Sigmoid colon (tissue), 7 donors: Measurements from ENCODE around the gene TBC1D26. TPM values are rescaled to one million over a fixed set of nuclear protein-coding genes. Genes with fewer than 3 reads are reported as not detected.
"Not testable (repeated sequence)": the region's sequence is repeated elsewhere in the genome, so short reads cannot be mapped to it uniquely, and the experiment has no call there.

ENCODE experiments used
- DNase-seq: peaks from one replicate; pipeline ENCODE4 v3.0.0-alpha.2; 2019
- H3K27ac ChIP-seq, 4 donors: fragments of 200-600 bp; sonication (generic); one replicate each; pipeline ENCODE4 v1.5.1; 2016 to 2019; ENCODE audit warnings: mild to moderate bottlenecking in 1 of 4
- H3K27me3 ChIP-seq, 3 donors: fragments of 200-600 bp; sonication (generic); one replicate each; pipeline ENCODE4 v1.5.1; 2019; ENCODE audit warnings: mild to moderate bottlenecking in 1 of 3
- H3K36me3 ChIP-seq, 4 donors: fragments of 200-600 bp; sonication (generic); one replicate each; pipeline ENCODE4 v1.5.1; 2016 to 2019
- H3K4me1 ChIP-seq, 4 donors: fragments of 200-600 bp; sonication (generic); one replicate each; pipeline ENCODE4 v1.5.1; 2017 to 2019
- H3K4me3 ChIP-seq, 4 donors: fragments of 200-600 bp; sonication (generic); one replicate each; pipeline ENCODE4 v1.5.1; 2017 to 2019; ENCODE audit warnings: mild to moderate bottlenecking in 2 of 4, moderate library complexity in 1 of 4
- H3K9me3 ChIP-seq, 4 donors: fragments of 200-600 bp in 3 of 4; sonication (generic) in 3 of 4; one replicate each; pipeline versions ENCODE4 v1.5.1 to v1.6.1; 2013 to 2019
- CTCF ChIP-seq, 4 experiments: fragments of 450-650 bp in 3 of 4; fragments of 200-600 bp in 1 of 4; IDR thresholded peaks; one replicate each; pipeline ENCODE4 v1.5.1; 2016 to 2019; ENCODE audit warnings: antibody characterized with exemption in 4 of 4, mild to moderate bottlenecking in 3 of 4, moderate library complexity in 2 of 4
- EP300 ChIP-seq, 4 donors: sonication (generic); formaldehyde crosslinking; IDR thresholded peaks; one replicate each; pipeline ENCODE4 v1.6.1; 2017; ENCODE audit warnings: antibody characterized with exemption in 4 of 4
- POLR2A ChIP-seq, 2 donors: fragments of 450-650 bp; IDR thresholded peaks; one replicate each; pipeline ENCODE4 v1.6.1; 2016; ENCODE audit warnings: antibody characterized with exemption in 2 of 2, mild to moderate bottlenecking in 2 of 2, moderate library complexity in 2 of 2
- POLR2AphosphoS5 ChIP-seq, 4 donors: sonication (generic); formaldehyde crosslinking; IDR thresholded peaks; one replicate each; pipeline ENCODE4 v1.6.1; 2017; ENCODE audit warnings: antibody characterized with exemption in 4 of 4
- WGBS, 2 donors: extraction: QIAGEN DNeasy Blood & Tissue Kit; methylation state at CpG; one replicate each; pipeline ENCODE4 v1.1.7; 2013; 5-methylcytosine and 5-hydroxymethylcytosine counted together
- intact Hi-C: fragments of 100-400 bp; cut with DNase I; formaldehyde crosslinking; loops from one replicate; pipeline ENCODE4 v1.15.1; 2023
- polyA plus RNA-seq, 3 donors: library from polyadenylated mRNA; stranded (reverse); fragments of 200-250 nt; gene quantifications; one replicate each; pipeline ENCODE4 v1.2.3, GENCODE V29; 2013
- small RNA-seq, 3 donors: library from RNA; depleted of rRNA; stranded (forward); fragments of <200 nt; gene quantifications; one replicate each; pipeline ENCODE3, GENCODE V24; 2016
- total RNA-seq, 4 donors: library from RNA; depleted of rRNA; stranded (reverse); fragments of >200 nt; gene quantifications; one replicate each; pipeline ENCODE4 v1.1.0, GENCODE V29; 2016
- donor health status: healthy with polysubstance abuse.
- donor health status: Bipolar disorder and iron deficiency.
- donor health status: healthy.

TBC1D26 gene
- total and polyA plus RNA-seq, 7 donors, result 0.10 to 1.1 (median 0.66) TPM; not detected in 4

GRCh38 chr17:15780188-15780587 is 48.1 kb downstream of the TBC1D26 start:
- TF ChIP-seq POLR2A (IDR thresholded peaks at IDR 0.05), result no peak
- TF ChIP-seq CTCF (IDR thresholded peaks at IDR 0.05), result no peak
- no peak for TF ChIP-seq EP300 (IDR thresholded peaks at IDR 0.05)
- TF ChIP-seq POLR2AphosphoS5 (IDR thresholded peaks at IDR 0.05), result no peak
- H3K27ac ChIP-seq, result no peak overlapping the region
- DNase-seq, result no peak
- H3K36me3 ChIP-seq, result no peaks in the 10 kb centered on the region
- no peaks in the 10 kb centered on the region for H3K27me3 ChIP-seq
- peaks cover 0 to 14% (median 12%) of the 10 kb centered on the region in 4 donors for H3K4me1 ChIP-seq
- H3K9me3 ChIP-seq, result no peaks in the 10 kb centered on the region
- intact Hi-C loops, result no loop called here
- H3K4me3 ChIP-seq, result no peak overlapping the region

GRCh38 chr17:15782866-15783265 is 50.8 kb downstream of the TBC1D26 start:
- Histone ChIP-seq H3K27ac (peak overlapping the region; percentile 60 to 80 (median 71)), H3K4me3 (peak overlapping the region; percentile 13 to 49 (median 42)), H3K4me1 (peaks cover 0 to 21% (median 15%) of the 10 kb centered on the region in 4 donors), H3K36me3 (no peaks in the 10 kb centered on the region), H3K9me3 (no peaks in the 10 kb centered on the region), H3K27me3 (no peaks in the 10 kb centered on the region)
- peak; percentile 82 for DNase-seq
- TF ChIP-seq CTCF (IDR thresholded peaks at IDR 0.05) (no peak), POLR2A (IDR thresholded peaks at IDR 0.05) (no peak), POLR2AphosphoS5 (IDR thresholded peaks at IDR 0.05) (peak in 2 of 4 donors; percentile 41 to 55), EP300 (IDR thresholded peaks at IDR 0.05) (no peak)
- intact Hi-C loops, result no loop called here
- 10 to 13% methylated on average over 32 of the region's 32 CpGs for WGBS, 2 donors

- 86 to 87% methylated on average over 2 of the region's 2 CpGs for WGBS, 2 donors
- H3K36me3 ChIP-seq, result no peaks in the 10 kb centered on the region
- no peak overlapping the region for H3K4me3 ChIP-seq
- intact Hi-C loops, result no loop called here
- TF ChIP-seq POLR2AphosphoS5 (IDR thresholded peaks at IDR 0.05) (no peak), POLR2A (IDR thresholded peaks at IDR 0.05) (no peak), EP300 (IDR thresholded peaks at IDR 0.05) (no peak), CTCF (IDR thresholded peaks at IDR 0.05) (no peak)
- no peak for DNase-seq
- H3K4me1 ChIP-seq, result peaks cover 0 to 21% (median 15%) of the 10 kb centered on the region in 4 donors
- no peaks in the 10 kb centered on the region for H3K27me3 ChIP-seq
- H3K9me3 ChIP-seq, result no peaks in the 10 kb centered on the region
- H3K27ac ChIP-seq, result peak overlapping the region; percentile 60 to 80 (median 71)
Measured at GRCh38 chr17:15783461-15783860, 51.4 kb downstream of the TBC1D26 start.

- 76 to 78% methylated on average over 2 of the region's 2 CpGs for WGBS, 2 donors
- H3K4me3 ChIP-seq, H3K27me3 ChIP-seq, H3K9me3 ChIP-seq, intact Hi-C loops, H3K36me3 ChIP-seq: not testable (repeated sequence)
- Histone ChIP-seq H3K27ac (peak overlapping the region in 1 of 4 donors; percentile 27), H3K4me1 (peaks cover 0 to 21% (median 15%) of the 10 kb centered on the region in 4 donors)
- DNase-seq, result peak; percentile 72
Measured at GRCh38 chr17:15784351-15784750, 52.3 kb downstream of the TBC1D26 start.

- H3K27me3 ChIP-seq, intact Hi-C loops, H3K36me3 ChIP-seq, DNase-seq, H3K27ac ChIP-seq, H3K4me3 ChIP-seq, H3K9me3 ChIP-seq: not testable (repeated sequence)
- 94 to 98% methylated on average over 29 of the region's 29 CpGs for WGBS, 2 donors
- H3K4me1 ChIP-seq, result peaks cover 0 to 18% (median 12%) of the 10 kb centered on the region in 4 donors
Measured at GRCh38 chr17:15787363-15788075, 55.4 kb downstream of the TBC1D26 start.

GRCh38 chr17:15788365-15788764 is 56.3 kb downstream of the TBC1D26 start:
- intact Hi-C loops, H3K4me3 ChIP-seq, DNase-seq, H3K27me3 ChIP-seq, H3K36me3 ChIP-seq, H3K9me3 ChIP-seq, H3K27ac ChIP-seq: not testable (repeated sequence)
- H3K4me1 ChIP-seq, result peaks cover 0 to 13% (median 6%) of the 10 kb centered on the region in 4 donors
- WGBS, 2 donors, result no CpG with 5 or more reads among the region's 2 CpGs

Small RNA genes within 50 kb of the gene (small RNA-seq; reads per million reads assigned to genes)
- gene AC015922.1 (0 reads per million in 3 donors), gene RNA5SP436 (0 reads per million in 3 donors)

Other genes starting within 250 kb of the TBC1D26 start
- gene TVP23C, start 168.8 kb upstream of the TBC1D26 start, total RNA-seq, result 10 to 100 TPM in 3 of 4 donors, 1 to 10 TPM in 1; 8.2 to 18.1 (median 13.4) TPM
- 1 to 10 TPM in 2 of 3 donors, not detected in 1; 1.4 to 6.2 TPM for gene TVP23C, start 168.8 kb upstream of the TBC1D26 start, polyA plus RNA-seq
- gene FBXW10B, start 112.6 kb upstream of the TBC1D26 start, total RNA-seq, result under 1 TPM in 1 of 4 donors, not detected in 3; 0.55 TPM
- gene FBXW10B, start 112.6 kb upstream of the TBC1D26 start, polyA plus RNA-seq, result 1 to 10 TPM in 1 of 3 donors, not detected in 2; 1.0 TPM
- gene TRIM16, start 48.0 kb upstream of the TBC1D26 start, total RNA-seq, result 10 to 100 TPM in 3 of 4 donors, 1 to 10 TPM in 1; 8.8 to 24.6 (median 17.4) TPM
- 10 to 100 TPM; 13.6 to 16.2 (median 14.4) TPM for gene TRIM16, start 48.0 kb upstream of the TBC1D26 start, polyA plus RNA-seq
- gene ZNF286A, start 32.5 kb upstream of the TBC1D26 start, total RNA-seq, result 10 to 100 TPM in 3 of 4 donors, 1 to 10 TPM in 1; 8.3 to 25.7 (median 22.9) TPM
- gene ZNF286A, start 32.5 kb upstream of the TBC1D26 start, polyA plus RNA-seq, result 10 to 100 TPM in 1 of 3 donors, 1 to 10 TPM in 2; 6.0 to 14.4 (median 7.9) TPM
- 1 to 10 TPM; 2.2 to 5.4 (median 3.9) TPM for gene ADORA2B, start 212.8 kb downstream of the TBC1D26 start, total RNA-seq
- 10 to 100 TPM in 2 of 3 donors, 1 to 10 TPM in 1; 9.9 to 21.4 (median 12.0) TPM for gene ADORA2B, start 212.8 kb downstream of the TBC1D26 start, polyA plus RNA-seq